H1 (cell line): ENCODE measurements around the gene SECTM1. TPM values are rescaled to one million over a fixed set of nuclear protein-coding genes. Genes with fewer than 3 reads are reported as not detected.

Experiments
- FOSL1 ChIP-seq: IDR thresholded peaks from 2 replicates; pipeline ENCODE4 v1.6.1; 2011; ENCODE audit warnings: mild to moderate bottlenecking, low read depth, low read length, moderate library complexity; ENCODE audit not compliant: insufficient read depth
- GABPA ChIP-seq: IDR thresholded peaks from 2 replicates; pipeline ENCODE4 v1.6.1; 2011; ENCODE audit warnings: mild to moderate bottlenecking, low read length, moderate library complexity, borderline replicate concordance; ENCODE audit not compliant: insufficient read depth
- GTF2F1 ChIP-seq: IDR thresholded peaks from 2 replicates; pipeline ENCODE4 v1.6.1; 2012; ENCODE audit warnings: low read depth, low read length, improper control_type of control experiment, borderline replicate concordance
- HDAC2 ChIP-seq, 2 experiments: fragments of 300-600 bp in 1 of 2; sonication (generic) in 1 of 2; IDR thresholded peaks; 2 replicates each; pipeline ENCODE4 v1.6.1; 2011 to 2012; ENCODE audit warnings: low read depth in 2 of 2, low read length in 2 of 2, mild to moderate bottlenecking in 2 of 2, moderate library complexity in 2 of 2, borderline replicate concordance in 1 of 2, inconsistent platforms in 1 of 2
- KDM5A ChIP-seq: fragments of 200-600 bp; IDR thresholded peaks from 2 replicates; pipeline ENCODE4 v1.7.1; 2012; ENCODE audit warnings: mild to moderate bottlenecking, low read length, inconsistent platforms, mixed read lengths
- MAFK ChIP-seq: IDR thresholded peaks from 2 replicates; pipeline ENCODE4 v1.6.1; 2012; ENCODE audit warnings: low read depth, mild to moderate bottlenecking, improper control_type of control experiment, low read length
- SP4 ChIP-seq: IDR thresholded peaks from 2 replicates; pipeline ENCODE4 v1.6.1; 2012; ENCODE audit warnings: low read length, inconsistent platforms
- polyA plus RNA-seq, 7 experiments: library from polyadenylated mRNA; depleted of rRNA in 3 of 7; stranded (reverse) in 5 of 7; unstranded in 2 of 7; fragments of >200 nt in 5 of 7; fragments of 200-250 nt in 2 of 7; gene quantifications; 1 replicate in 5 of 7; 2 replicates in 1 of 7; 4 replicates in 1 of 7; pipeline versions ENCODE4 v1.2.1 to v1.2.3, GENCODE V29; 2011 to 2013; ENCODE audit warnings: missing spikeins in 2 of 7, mixed read lengths in 2 of 7
- total RNA-seq: library from RNA; stranded (reverse); fragmentation: NEBNext Ultra II Directional; extraction: Animal tissue kit (Norgen Biotek cat#: 25700); gene quantifications from 2 replicates; pipeline ENCODE4 v1.2.1, GENCODE V29; 2021
- TF ChIP-seq, protein P1 (sequence below): fragments of 300-600 bp; sonication (generic); IDR thresholded peaks from 2 replicates; pipeline ENCODE4 v1.7.1; 2012; ENCODE audit warnings: low read length, moderate library complexity, mild to moderate bottlenecking, inconsistent platforms; ENCODE audit not compliant: insufficient replicate concordance
- TF ChIP-seq, protein P2 (sequence below): IDR thresholded peaks from 2 replicates; pipeline ENCODE4 v1.6.1; 2012; ENCODE audit warnings: inconsistent platforms

The SECTM1 gene
- total and polyA plus RNA-seq, 2 of the 8 experiments (the other 6 are each of a cell fraction or from before 2014, with no cell fraction given), result 0.20 to 0.65 TPM

DNA sequence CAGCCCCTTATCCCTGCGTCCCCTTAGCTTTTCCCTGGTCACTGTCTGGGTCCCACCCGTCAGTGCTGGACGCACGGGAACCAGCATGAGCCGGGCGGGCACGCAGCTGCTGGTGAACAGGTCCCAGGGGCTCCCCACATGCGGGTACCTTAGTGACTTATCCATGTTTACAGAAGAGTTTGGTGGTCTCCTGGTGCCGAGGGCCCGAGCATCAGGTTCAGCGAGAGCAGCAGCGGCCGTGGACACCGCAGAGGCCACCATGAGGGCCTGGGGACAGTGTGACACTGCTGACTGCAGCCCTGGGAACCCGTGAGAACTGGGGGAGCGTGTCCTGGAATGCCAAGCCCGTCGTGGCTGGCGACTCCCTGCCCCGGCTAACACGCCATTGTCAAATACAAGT is 22.7 kb downstream of the SECTM1 start (continued):
- TF ChIP-seq, protein P1, sequence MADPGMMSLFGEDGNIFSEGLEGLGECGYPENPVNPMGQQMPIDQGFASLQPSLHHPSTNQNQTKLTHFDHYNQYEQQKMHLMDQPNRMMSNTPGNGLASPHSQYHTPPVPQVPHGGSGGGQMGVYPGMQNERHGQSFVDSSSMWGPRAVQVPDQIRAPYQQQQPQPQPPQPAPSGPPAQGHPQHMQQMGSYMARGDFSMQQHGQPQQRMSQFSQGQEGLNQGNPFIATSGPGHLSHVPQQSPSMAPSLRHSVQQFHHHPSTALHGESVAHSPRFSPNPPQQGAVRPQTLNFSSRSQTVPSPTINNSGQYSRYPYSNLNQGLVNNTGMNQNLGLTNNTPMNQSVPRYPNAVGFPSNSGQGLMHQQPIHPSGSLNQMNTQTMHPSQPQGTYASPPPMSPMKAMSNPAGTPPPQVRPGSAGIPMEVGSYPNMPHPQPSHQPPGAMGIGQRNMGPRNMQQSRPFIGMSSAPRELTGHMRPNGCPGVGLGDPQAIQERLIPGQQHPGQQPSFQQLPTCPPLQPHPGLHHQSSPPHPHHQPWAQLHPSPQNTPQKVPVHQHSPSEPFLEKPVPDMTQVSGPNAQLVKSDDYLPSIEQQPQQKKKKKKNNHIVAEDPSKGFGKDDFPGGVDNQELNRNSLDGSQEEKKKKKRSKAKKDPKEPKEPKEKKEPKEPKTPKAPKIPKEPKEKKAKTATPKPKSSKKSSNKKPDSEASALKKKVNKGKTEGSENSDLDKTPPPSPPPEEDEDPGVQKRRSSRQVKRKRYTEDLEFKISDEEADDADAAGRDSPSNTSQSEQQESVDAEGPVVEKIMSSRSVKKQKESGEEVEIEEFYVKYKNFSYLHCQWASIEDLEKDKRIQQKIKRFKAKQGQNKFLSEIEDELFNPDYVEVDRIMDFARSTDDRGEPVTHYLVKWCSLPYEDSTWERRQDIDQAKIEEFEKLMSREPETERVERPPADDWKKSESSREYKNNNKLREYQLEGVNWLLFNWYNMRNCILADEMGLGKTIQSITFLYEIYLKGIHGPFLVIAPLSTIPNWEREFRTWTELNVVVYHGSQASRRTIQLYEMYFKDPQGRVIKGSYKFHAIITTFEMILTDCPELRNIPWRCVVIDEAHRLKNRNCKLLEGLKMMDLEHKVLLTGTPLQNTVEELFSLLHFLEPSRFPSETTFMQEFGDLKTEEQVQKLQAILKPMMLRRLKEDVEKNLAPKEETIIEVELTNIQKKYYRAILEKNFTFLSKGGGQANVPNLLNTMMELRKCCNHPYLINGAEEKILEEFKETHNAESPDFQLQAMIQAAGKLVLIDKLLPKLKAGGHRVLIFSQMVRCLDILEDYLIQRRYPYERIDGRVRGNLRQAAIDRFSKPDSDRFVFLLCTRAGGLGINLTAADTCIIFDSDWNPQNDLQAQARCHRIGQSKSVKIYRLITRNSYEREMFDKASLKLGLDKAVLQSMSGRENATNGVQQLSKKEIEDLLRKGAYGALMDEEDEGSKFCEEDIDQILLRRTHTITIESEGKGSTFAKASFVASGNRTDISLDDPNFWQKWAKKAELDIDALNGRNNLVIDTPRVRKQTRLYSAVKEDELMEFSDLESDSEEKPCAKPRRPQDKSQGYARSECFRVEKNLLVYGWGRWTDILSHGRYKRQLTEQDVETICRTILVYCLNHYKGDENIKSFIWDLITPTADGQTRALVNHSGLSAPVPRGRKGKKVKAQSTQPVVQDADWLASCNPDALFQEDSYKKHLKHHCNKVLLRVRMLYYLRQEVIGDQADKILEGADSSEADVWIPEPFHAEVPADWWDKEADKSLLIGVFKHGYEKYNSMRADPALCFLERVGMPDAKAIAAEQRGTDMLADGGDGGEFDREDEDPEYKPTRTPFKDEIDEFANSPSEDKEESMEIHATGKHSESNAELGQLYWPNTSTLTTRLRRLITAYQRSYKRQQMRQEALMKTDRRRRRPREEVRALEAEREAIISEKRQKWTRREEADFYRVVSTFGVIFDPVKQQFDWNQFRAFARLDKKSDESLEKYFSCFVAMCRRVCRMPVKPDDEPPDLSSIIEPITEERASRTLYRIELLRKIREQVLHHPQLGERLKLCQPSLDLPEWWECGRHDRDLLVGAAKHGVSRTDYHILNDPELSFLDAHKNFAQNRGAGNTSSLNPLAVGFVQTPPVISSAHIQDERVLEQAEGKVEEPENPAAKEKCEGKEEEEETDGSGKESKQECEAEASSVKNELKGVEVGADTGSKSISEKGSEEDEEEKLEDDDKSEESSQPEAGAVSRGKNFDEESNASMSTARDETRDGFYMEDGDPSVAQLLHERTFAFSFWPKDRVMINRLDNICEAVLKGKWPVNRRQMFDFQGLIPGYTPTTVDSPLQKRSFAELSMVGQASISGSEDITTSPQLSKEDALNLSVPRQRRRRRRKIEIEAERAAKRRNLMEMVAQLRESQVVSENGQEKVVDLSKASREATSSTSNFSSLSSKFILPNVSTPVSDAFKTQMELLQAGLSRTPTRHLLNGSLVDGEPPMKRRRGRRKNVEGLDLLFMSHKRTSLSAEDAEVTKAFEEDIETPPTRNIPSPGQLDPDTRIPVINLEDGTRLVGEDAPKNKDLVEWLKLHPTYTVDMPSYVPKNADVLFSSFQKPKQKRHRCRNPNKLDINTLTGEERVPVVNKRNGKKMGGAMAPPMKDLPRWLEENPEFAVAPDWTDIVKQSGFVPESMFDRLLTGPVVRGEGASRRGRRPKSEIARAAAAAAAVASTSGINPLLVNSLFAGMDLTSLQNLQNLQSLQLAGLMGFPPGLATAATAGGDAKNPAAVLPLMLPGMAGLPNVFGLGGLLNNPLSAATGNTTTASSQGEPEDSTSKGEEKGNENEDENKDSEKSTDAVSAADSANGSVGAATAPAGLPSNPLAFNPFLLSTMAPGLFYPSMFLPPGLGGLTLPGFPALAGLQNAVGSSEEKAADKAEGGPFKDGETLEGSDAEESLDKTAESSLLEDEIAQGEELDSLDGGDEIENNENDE, result no peak
- TF ChIP-seq, protein P2, sequence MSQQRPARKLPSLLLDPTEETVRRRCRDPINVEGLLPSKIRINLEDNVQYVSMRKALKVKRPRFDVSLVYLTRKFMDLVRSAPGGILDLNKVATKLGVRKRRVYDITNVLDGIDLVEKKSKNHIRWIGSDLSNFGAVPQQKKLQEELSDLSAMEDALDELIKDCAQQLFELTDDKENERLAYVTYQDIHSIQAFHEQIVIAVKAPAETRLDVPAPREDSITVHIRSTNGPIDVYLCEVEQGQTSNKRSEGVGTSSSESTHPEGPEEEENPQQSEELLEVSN, result no peak
- TF ChIP-seq HDAC2 (IDR thresholded peaks at IDR 0.05; ENCODE audit: borderline replicate concordance in 1 of 2, low read depth in 2 of 2, low read length in 2 of 2) (no peak), GABPA (no peak), MAFK (no peak), GTF2F1 (no peak), SP4 (no peak), FOSL1 (no peak), KDM5A (no peak)
